Endodermal cell (in vitro differentiated cells): ENCODE data around the gene CUX1. TPM values are rescaled to one million over a fixed set of nuclear protein-coding genes. Genes with fewer than 3 reads are reported as not detected.

Experiments used
- DNase-seq: peaks from one replicate; pipeline ENCODE4 v3.0.0-alpha.2; 2017
- H3K27ac ChIP-seq: 2 replicates; pipeline ENCODE4 v1.5.1; 2013; ENCODE audit warnings: mild to moderate bottlenecking, low read depth, low read length, moderate library complexity
- H3K27me3 ChIP-seq: 2 replicates; pipeline ENCODE4 v1.6.1; 2013; ENCODE audit warnings: mild to moderate bottlenecking, low read length, moderate library complexity; ENCODE audit not compliant: insufficient read depth, control insufficient read depth, poor library complexity, severe bottlenecking
- H3K36me3 ChIP-seq: 2 replicates; pipeline ENCODE4 v1.7.0; 2013; ENCODE audit warnings: mild to moderate bottlenecking, low read length, moderate library complexity; ENCODE audit not compliant: control insufficient read depth, insufficient read depth
- H3K4me1 ChIP-seq: one replicate; pipeline ENCODE4 v1.7.0; 2013; ENCODE audit warnings: low read length; ENCODE audit not compliant: control insufficient read depth, insufficient read depth
- H3K4me3 ChIP-seq: 2 replicates; pipeline ENCODE4 v1.5.1; 2013; ENCODE audit warnings: mild to moderate bottlenecking, low read length, moderate library complexity
- H3K9ac ChIP-seq: 2 replicates; pipeline ENCODE4 v1.6.1; 2013; ENCODE audit warnings: mild to moderate bottlenecking, low read length, moderate library complexity; ENCODE audit not compliant: poor library complexity, severe bottlenecking; ENCODE audit errors: extremely low read depth
- H3K9me3 ChIP-seq: 2 replicates; pipeline ENCODE4 v1.6.1; 2013; ENCODE audit warnings: mild to moderate bottlenecking, low read length, moderate library complexity; ENCODE audit not compliant: control insufficient read depth
- H3K27ac Mint-ChIP-seq: 2 replicates; pipeline ENCODE4 v1.8.0; 2020; ENCODE audit warnings: mixed read lengths
- H3K27me3 Mint-ChIP-seq: 2 replicates; pipeline ENCODE4 v1.8.0; 2021; ENCODE audit warnings: mild to moderate bottlenecking, mixed read lengths; ENCODE audit not compliant: insufficient read depth
- H3K36me3 Mint-ChIP-seq: 2 replicates; pipeline ENCODE4 v1.8.0; 2020; ENCODE audit warnings: low read depth, mixed read lengths
- H3K4me1 Mint-ChIP-seq: 2 replicates; pipeline ENCODE4 v1.8.0; 2020; ENCODE audit warnings: mixed read lengths
- H3K4me3 Mint-ChIP-seq: 2 replicates; pipeline ENCODE4 v1.8.0; 2020; ENCODE audit warnings: mild to moderate bottlenecking, moderate library complexity, mixed read lengths
- H3K9me3 Mint-ChIP-seq: 2 replicates; pipeline ENCODE4 v1.8.0; 2020; ENCODE audit warnings: mild to moderate bottlenecking, mixed read lengths
- CTCF ChIP-seq: fragments of 200-600 bp; sonication (generic); conservative IDR thresholded peaks from 2 replicates; pipeline ENCODE4 v1.5.0; 2021; ENCODE audit warnings: antibody characterized with exemption, mild to moderate bottlenecking
- WGBS, 2 experiments: methylation state at CpG; one replicate each; pipeline versions ENCODE4 v1.1.5 to v1.1.7; 2013; ENCODE audit warnings: missing lambda C conversion rate in 2 of 2, mixed read lengths in 1 of 2; ENCODE audit not compliant: insufficient coverage in 1 of 2, insufficient read length in 1 of 2; 5-methylcytosine and 5-hydroxymethylcytosine counted together
- total RNA-seq, 2 donors: library from RNA; stranded (reverse); fragmentation: NEBNext Ultra II Directional in 1 of 2; extraction: Animal tissue kit (Norgen Biotek cat#: 25700) in 1 of 2; gene quantifications; 2 replicates in 1 of 2; 3 replicates in 1 of 2; pipeline ENCODE4 v1.2.1, GENCODE V29; 2021

CUX1 gene
- total RNA-seq, 2 donors from 2014 or later = 85.1 to 108 TPM

GRCh38 chr7:102093599-102094315 lies 276.3 kb downstream of the CUX1 start:
- peaks cover 56% of the 10 kb centered on the region for H3K4me1 Mint-ChIP-seq
- H3K4me3 Mint-ChIP-seq = no peak overlapping the region
- H3K27ac Mint-ChIP-seq = no peak overlapping the region
- H3K36me3 Mint-ChIP-seq = peaks cover 14% of the 10 kb centered on the region
- no peaks in the 10 kb centered on the region for H3K27me3 Mint-ChIP-seq
- Histone ChIP-seq H3K27ac (no peak overlapping the region), H3K4me3 (no peak overlapping the region), H3K4me1 (peaks cover 20% of the 10 kb centered on the region), H3K27me3 (no peaks in the 10 kb centered on the region), H3K9me3 (no peaks in the 10 kb centered on the region), H3K9ac (no peak overlapping the region), H3K36me3 (no peaks in the 10 kb centered on the region)
- TF ChIP-seq CTCF = no peak
- H3K9me3 Mint-ChIP-seq = no peaks in the 10 kb centered on the region
- WGBS, 2 experiments = 88 to 91% methylated on average over 9 to 14 of the region's 14 CpGs
- DNase-seq = peak; percentile 44

DNA sequence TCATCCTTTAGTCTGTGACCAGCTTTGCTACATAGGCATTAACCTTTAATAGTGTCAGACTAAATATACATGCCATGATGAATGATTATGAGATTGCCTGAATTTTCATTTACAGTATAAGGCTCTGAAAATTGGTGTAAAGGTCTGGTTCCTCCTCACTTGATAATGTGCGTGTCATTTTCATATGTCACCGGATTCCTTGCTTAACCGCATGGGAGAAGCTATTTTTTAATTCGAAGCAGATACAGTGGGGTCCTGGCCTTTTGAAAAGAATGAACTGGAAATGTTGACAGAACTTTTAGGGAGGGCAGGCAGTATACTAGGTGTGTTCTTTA lies 276.9 kb downstream of the CUX1 start:
- Histone ChIP-seq H3K9me3 (no peaks in the 10 kb centered on the region), H3K9ac (no peak overlapping the region), H3K27me3 (no peaks in the 10 kb centered on the region), H3K4me3 (no peak overlapping the region), H3K4me1 (peaks cover 20% of the 10 kb centered on the region), H3K36me3 (peaks cover 5% of the 10 kb centered on the region), H3K27ac (no peak overlapping the region)
- H3K4me3 Mint-ChIP-seq = no peak overlapping the region
- H3K36me3 Mint-ChIP-seq = peaks cover 17% of the 10 kb centered on the region
- WGBS, 2 experiments = 94 to 97% methylated on average over 4 of the region's 4 CpGs
- H3K27me3 Mint-ChIP-seq = no peaks in the 10 kb centered on the region
- peak overlapping the region; percentile 8 for H3K27ac Mint-ChIP-seq
- no peaks in the 10 kb centered on the region for H3K9me3 Mint-ChIP-seq
- no peak for DNase-seq
- peaks cover 59% of the 10 kb centered on the region for H3K4me1 Mint-ChIP-seq
- no peak for TF ChIP-seq CTCF

- no peak for TF ChIP-seq CTCF
- DNase-seq = peak; percentile 37
Observed at GRCh38 chr7:102095321-102096011, 278.0 kb downstream of the CUX1 start.

More at GRCh38 chr7:102095321-102096011, 278.0 kb downstream of the CUX1 start:
- Mint-ChIP-seq H3K9me3 (no peaks in the 10 kb centered on the region), H3K27ac (peak overlapping the region; percentile 49), H3K36me3 (peaks cover 23% of the 10 kb centered on the region), H3K4me3 (no peak overlapping the region), H3K4me1 (peaks cover 54% of the 10 kb centered on the region), H3K27me3 (no peaks in the 10 kb centered on the region)
- no peaks in the 10 kb centered on the region for H3K27me3 ChIP-seq
- no peak overlapping the region for H3K9ac ChIP-seq
- 94% methylated on average over 16 of the region's 16 CpGs for WGBS, 2 experiments
- H3K27ac ChIP-seq = no peak overlapping the region
- H3K4me1 ChIP-seq = peaks cover 20% of the 10 kb centered on the region
- H3K36me3 ChIP-seq = peaks cover 14% of the 10 kb centered on the region
- no peaks in the 10 kb centered on the region for H3K9me3 ChIP-seq
- no peak overlapping the region for H3K4me3 ChIP-seq
